ENCODE data around the gene SYT14. TPM values are rescaled to one million over a fixed set of nuclear protein-coding genes. Genes with fewer than 3 reads are reported as not detected.

Gene SYT14
- total RNA-seq, 1 experiment from 2014 or later, result 12.0 TPM

DNA sequence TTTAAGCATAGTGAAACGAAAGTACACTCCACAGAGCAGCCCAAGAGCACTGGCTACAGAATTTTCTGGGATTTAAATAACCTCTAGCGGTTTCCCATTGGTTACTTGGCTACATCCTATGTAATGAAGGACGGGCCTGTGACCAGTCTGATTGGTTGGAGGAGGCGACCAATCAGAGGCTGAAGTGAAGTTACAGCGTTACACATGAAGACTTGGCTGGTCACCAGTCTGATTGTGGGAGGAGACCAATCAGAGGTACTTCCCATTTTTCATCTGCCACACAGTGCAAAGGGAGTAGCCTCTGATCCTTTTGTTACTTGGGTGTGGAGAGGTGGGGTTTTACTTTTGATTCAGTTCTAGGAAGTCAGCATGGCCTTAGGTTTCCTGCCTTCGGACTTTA is 151.8 kb downstream of the SYT14 start (continued):
- TF ChIP-seq TP53 (CRISPR knock-in tag; IDR thresholded peaks at IDR 0.05), result no peak
- no peak for TF ChIP-seq NR1H2 (CRISPR knock-in tag; IDR thresholded peaks at IDR 0.05)
- TF ChIP-seq, protein P1, sequence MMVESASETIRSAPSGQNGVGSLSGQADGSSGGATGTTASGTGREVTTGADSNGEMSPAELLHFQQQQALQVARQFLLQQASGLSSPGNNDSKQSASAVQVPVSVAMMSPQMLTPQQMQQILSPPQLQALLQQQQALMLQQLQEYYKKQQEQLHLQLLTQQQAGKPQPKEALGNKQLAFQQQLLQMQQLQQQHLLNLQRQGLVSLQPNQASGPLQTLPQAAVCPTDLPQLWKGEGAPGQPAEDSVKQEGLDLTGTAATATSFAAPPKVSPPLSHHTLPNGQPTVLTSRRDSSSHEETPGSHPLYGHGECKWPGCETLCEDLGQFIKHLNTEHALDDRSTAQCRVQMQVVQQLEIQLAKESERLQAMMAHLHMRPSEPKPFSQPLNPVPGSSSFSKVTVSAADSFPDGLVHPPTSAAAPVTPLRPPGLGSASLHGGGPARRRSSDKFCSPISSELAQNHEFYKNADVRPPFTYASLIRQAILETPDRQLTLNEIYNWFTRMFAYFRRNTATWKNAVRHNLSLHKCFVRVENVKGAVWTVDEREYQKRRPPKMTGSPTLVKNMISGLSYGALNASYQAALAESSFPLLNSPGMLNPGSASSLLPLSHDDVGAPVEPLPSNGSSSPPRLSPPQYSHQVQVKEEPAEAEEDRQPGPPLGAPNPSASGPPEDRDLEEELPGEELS (CRISPR knock-in tag; IDR thresholded peaks at IDR 0.05), result no peak
- no peak for TF ChIP-seq ZNF671 (CRISPR knock-in tag; IDR thresholded peaks at IDR 0.05)
- TF ChIP-seq ELF4 (CRISPR knock-in tag; IDR thresholded peaks at IDR 0.05; ENCODE audit: low read depth), result no peak
- TF ChIP-seq, protein P2, sequence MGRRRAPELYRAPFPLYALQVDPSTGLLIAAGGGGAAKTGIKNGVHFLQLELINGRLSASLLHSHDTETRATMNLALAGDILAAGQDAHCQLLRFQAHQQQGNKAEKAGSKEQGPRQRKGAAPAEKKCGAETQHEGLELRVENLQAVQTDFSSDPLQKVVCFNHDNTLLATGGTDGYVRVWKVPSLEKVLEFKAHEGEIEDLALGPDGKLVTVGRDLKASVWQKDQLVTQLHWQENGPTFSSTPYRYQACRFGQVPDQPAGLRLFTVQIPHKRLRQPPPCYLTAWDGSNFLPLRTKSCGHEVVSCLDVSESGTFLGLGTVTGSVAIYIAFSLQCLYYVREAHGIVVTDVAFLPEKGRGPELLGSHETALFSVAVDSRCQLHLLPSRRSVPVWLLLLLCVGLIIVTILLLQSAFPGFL (CRISPR knock-in tag; IDR thresholded peaks at IDR 0.05; ENCODE audit: borderline replicate concordance), result no peak
- TF ChIP-seq TEAD4 (CRISPR knock-in tag; IDR thresholded peaks at IDR 0.05), result no peak
- TF ChIP-seq ZNF317 (CRISPR knock-in tag; IDR thresholded peaks at IDR 0.05; ENCODE audit: borderline replicate concordance, low read depth), result no peak

DNA sequence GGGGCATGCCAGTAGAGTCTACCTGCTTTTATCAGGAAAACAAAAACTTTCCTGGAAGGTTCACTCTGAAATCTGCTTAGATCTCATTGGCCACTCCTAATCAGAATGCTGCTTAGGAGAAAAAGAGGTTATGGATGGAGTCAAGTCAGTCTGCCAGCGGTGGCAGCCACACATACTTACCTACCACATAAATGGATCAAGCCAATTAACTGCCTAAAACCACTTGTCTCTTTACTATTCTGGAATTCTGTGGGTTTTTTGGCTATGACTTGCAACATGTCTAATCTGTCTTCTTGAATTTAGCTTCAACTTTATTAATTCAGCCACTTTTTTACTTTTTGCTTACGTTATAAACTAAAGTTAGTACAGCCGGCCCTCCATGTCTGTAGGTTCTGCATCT is 154.3 kb downstream of the SYT14 start:
- ChIA-PET CTCF (no interaction called here), POLR2A (no interaction called here)
- DNase-seq (ENCODE audit: low spot score) (no peak), ATAC-seq (no peak)
- peaks cover 15% of the 10 kb centered on the region for H3K36me3 Mint-ChIP-seq
- H3K27me3 Mint-ChIP-seq (ENCODE audit: low read depth), result no peaks in the 10 kb centered on the region
- peaks cover 15% of the 10 kb centered on the region for H3K9me3 Mint-ChIP-seq
- no peak overlapping the region for H3K27ac Mint-ChIP-seq
- H3K4me3 Mint-ChIP-seq, result no peak overlapping the region
- H3K4me1 Mint-ChIP-seq, result no peaks in the 10 kb centered on the region
- TF ChIP-seq FOXJ3 (CRISPR knock-in tag; IDR thresholded peaks at IDR 0.05; ENCODE audit: borderline replicate concordance) (no peak), JUN (CRISPR knock-in tag; IDR thresholded peaks at IDR 0.05) (no peak), ZNF317 (CRISPR knock-in tag; IDR thresholded peaks at IDR 0.05; ENCODE audit: borderline replicate concordance, low read depth) (no peak), HMGA2 (CRISPR knock-in tag; IDR thresholded peaks at IDR 0.05) (no peak), MXD4 (CRISPR knock-in tag; IDR thresholded peaks at IDR 0.05; ENCODE audit: borderline replicate concordance) (no peak), TP53 (CRISPR knock-in tag; IDR thresholded peaks at IDR 0.05) (no peak), NFYB (CRISPR knock-in tag; conservative IDR thresholded peaks at IDR 0.05; ENCODE audit: low read depth) (no peak), IRF2 (CRISPR knock-in tag; IDR thresholded peaks at IDR 0.05; ENCODE audit: borderline replicate concordance, low read depth) (no peak)
- TF ChIP-seq, protein P3, sequence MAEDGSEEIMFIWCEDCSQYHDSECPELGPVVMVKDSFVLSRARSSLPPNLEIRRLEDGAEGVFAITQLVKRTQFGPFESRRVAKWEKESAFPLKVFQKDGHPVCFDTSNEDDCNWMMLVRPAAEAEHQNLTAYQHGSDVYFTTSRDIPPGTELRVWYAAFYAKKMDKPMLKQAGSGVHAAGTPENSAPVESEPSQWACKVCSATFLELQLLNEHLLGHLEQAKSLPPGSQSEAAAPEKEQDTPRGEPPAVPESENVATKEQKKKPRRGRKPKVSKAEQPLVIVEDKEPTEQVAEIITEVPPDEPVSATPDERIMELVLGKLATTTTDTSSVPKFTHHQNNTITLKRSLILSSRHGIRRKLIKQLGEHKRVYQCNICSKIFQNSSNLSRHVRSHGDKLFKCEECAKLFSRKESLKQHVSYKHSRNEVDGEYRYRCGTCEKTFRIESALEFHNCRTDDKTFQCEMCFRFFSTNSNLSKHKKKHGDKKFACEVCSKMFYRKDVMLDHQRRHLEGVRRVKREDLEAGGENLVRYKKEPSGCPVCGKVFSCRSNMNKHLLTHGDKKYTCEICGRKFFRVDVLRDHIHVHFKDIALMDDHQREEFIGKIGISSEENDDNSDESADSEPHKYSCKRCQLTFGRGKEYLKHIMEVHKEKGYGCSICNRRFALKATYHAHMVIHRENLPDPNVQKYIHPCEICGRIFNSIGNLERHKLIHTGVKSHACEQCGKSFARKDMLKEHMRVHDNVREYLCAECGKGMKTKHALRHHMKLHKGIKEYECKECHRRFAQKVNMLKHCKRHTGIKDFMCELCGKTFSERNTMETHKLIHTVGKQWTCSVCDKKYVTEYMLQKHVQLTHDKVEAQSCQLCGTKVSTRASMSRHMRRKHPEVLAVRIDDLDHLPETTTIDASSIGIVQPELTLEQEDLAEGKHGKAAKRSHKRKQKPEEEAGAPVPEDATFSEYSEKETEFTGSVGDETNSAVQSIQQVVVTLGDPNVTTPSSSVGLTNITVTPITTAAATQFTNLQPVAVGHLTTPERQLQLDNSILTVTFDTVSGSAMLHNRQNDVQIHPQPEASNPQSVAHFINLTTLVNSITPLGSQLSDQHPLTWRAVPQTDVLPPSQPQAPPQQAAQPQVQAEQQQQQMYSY (CRISPR knock-in tag; IDR thresholded peaks at IDR 0.05), result no peak
- TF ChIP-seq, protein P4, sequence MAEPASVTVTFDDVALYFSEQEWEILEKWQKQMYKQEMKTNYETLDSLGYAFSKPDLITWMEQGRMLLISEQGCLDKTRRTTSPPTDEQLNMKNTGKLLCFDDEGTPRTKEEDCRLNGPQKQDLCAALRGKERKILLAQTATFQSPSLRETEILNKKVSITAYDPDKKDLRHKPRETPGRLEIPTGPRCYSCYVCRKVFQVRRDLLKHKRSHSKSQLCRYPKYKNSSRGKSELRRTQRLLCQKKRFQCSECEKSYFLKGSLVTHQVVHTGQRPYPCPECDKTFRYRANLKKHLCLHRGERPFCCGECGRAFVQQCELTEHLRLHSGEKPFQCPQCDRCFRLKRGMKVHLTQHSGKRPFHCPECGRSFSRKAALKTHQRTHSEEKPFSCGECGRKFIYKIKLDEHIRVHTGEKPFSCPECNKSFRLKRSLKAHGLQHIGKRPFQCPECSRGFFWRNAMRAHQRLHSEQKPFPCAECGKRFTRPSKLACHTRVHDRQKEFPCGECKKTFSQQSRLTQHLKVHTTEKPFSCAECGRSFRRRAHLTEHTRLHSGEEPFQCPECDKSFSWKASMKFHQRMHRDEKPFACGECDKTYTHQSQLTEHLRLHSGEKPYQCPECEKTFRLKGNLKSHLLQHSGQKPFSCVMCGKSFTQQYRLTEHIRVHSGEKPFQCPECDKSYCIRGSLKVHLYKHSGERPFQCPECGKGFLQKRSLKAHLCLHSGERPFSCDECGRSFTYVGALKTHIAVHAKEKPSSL (CRISPR knock-in tag; conservative IDR thresholded peaks at IDR 0.05), result no peak
- TF ChIP-seq, protein P5, sequence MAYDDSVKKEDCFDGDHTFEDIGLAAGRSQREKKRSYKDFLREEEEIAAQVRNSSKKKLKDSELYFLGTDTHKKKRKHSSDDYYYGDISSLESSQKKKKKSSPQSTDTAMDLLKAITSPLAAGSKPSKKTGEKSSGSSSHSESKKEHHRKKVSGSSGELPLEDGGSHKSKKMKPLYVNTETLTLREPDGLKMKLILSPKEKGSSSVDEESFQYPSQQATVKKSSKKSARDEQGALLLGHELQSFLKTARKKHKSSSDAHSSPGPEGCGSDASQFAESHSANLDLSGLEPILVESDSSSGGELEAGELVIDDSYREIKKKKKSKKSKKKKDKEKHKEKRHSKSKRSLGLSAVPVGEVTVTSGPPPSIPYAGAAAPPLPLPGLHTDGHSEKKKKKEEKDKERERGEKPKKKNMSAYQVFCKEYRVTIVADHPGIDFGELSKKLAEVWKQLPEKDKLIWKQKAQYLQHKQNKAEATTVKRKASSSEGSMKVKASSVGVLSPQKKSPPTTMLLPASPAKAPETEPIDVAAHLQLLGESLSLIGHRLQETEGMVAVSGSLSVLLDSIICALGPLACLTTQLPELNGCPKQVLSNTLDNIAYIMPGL (CRISPR knock-in tag; IDR thresholded peaks at IDR 0.05), result no peak
- TF ChIP-seq, protein P6, sequence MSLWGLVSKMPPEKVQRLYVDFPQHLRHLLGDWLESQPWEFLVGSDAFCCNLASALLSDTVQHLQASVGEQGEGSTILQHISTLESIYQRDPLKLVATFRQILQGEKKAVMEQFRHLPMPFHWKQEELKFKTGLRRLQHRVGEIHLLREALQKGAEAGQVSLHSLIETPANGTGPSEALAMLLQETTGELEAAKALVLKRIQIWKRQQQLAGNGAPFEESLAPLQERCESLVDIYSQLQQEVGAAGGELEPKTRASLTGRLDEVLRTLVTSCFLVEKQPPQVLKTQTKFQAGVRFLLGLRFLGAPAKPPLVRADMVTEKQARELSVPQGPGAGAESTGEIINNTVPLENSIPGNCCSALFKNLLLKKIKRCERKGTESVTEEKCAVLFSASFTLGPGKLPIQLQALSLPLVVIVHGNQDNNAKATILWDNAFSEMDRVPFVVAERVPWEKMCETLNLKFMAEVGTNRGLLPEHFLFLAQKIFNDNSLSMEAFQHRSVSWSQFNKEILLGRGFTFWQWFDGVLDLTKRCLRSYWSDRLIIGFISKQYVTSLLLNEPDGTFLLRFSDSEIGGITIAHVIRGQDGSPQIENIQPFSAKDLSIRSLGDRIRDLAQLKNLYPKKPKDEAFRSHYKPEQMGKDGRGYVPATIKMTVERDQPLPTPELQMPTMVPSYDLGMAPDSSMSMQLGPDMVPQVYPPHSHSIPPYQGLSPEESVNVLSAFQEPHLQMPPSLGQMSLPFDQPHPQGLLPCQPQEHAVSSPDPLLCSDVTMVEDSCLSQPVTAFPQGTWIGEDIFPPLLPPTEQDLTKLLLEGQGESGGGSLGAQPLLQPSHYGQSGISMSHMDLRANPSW (CRISPR knock-in tag; conservative IDR thresholded peaks at IDR 0.05; ENCODE audit: low read depth), result no peak
- TF ChIP-seq, protein P1 (CRISPR knock-in tag; IDR thresholded peaks at IDR 0.05), result no peak
- TF ChIP-seq, protein P7, sequence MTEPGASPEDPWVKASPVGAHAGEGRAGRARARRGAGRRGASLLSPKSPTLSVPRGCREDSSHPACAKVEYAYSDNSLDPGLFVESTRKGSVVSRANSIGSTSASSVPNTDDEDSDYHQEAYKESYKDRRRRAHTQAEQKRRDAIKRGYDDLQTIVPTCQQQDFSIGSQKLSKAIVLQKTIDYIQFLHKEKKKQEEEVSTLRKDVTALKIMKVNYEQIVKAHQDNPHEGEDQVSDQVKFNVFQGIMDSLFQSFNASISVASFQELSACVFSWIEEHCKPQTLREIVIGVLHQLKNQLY (CRISPR knock-in tag; IDR thresholded peaks at IDR 0.05), result no peak

Measured in WTC11 (cell line).